Large intestine (tissue), 3 donors: ENCODE data around the gene CLEC3B. TPM values are rescaled to one million over a fixed set of nuclear protein-coding genes. Genes with fewer than 3 reads are reported as not detected.

Experiments
- DNase-seq, 2 donors: peaks; one replicate each; pipeline versions ENCODE4 v3.0.0 to v3.0.0-alpha.2; 2013
- H3K27ac ChIP-seq: one replicate; pipeline ENCODE4 v1.5.1; 2013; ENCODE audit warnings: low read length
- H3K27me3 ChIP-seq: 2 replicates; pipeline ENCODE4 v1.6.1; 2013; ENCODE audit warnings: low read length; ENCODE audit not compliant: control insufficient read depth, insufficient read depth
- H3K36me3 ChIP-seq: 2 replicates; pipeline ENCODE4 v1.6.1; 2013; ENCODE audit warnings: low read length; ENCODE audit not compliant: control insufficient read depth, insufficient read depth
- H3K4me1 ChIP-seq: one replicate; pipeline ENCODE4 v1.6.1; 2013; ENCODE audit warnings: low read length; ENCODE audit not compliant: control insufficient read depth, insufficient read depth
- H3K4me3 ChIP-seq: one replicate; pipeline ENCODE4 v1.5.1; 2013; ENCODE audit warnings: low read length
- H3K9me3 ChIP-seq: one replicate; pipeline ENCODE4 v1.6.1; 2013; ENCODE audit warnings: mild to moderate bottlenecking, low read depth, low read length, moderate library complexity; ENCODE audit not compliant: control insufficient read depth
- WGBS: methylation state at CpG from one replicate; pipeline ENCODE4 v1.1.5; 2013; ENCODE audit warnings: low lambda C conversion rate; ENCODE audit not compliant: insufficient coverage; 5-methylcytosine and 5-hydroxymethylcytosine counted together
- polyA plus RNA-seq: library from polyadenylated mRNA; unstranded; fragments of 120-200 nt; gene quantifications from one replicate; pipeline ENCODE4 v1.2.1, GENCODE V29; 2013

Gene CLEC3B
- polyA plus RNA-seq, 1 donor, result 35.7 TPM

DNA sequence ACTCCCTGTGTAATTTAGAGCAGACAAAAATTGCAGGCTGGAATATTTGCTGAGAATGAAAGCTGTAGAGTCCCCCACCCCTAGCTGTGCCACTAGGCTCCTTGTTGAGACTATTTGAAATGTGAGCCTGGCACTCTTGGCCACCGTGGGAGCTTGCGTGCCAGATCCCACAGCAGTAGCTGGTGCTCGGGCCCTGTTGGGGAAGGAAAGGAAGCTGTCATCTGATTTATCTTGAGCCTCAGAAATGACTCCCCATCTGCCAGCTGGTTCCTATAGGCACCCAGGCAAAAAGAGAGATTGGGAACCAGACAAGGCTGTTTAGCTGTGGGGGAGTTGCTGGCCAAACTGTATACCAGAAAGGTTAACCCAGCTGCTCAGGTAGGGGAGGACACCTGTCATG lies 23.4 kb upstream of the CLEC3B start:
- Histone ChIP-seq H3K4me3 (no peak overlapping the region), H3K36me3 (peaks cover 67% of the 10 kb centered on the region), H3K27ac (no peak overlapping the region), H3K4me1 (peaks cover 1% of the 10 kb centered on the region), H3K27me3 (no peaks in the 10 kb centered on the region), H3K9me3 (no peaks in the 10 kb centered on the region)
- no peak for DNase-seq
- no CpG with 5 or more reads among the region's 3 CpGs for WGBS

DNA sequence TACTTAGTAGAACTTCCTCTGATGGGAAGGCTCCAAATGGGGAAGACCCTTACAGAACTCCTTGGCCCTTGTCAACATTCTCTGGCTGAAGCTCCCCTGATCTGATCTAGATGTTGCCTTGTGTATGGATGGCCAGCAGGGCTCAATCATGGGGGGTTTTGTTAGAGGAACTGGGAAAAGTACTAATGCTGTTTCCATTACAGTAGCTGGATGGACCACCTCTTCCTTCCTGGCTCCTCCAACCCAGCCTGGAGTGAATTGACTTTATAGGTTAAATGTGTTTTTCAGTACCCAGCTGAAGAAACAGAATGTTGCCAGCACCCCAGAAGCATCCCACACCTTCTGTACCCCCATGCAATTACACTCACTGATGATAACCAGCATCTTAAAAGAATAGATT lies 22.7 kb upstream of the CLEC3B start:
- H3K27ac ChIP-seq, result no peak overlapping the region
- H3K36me3 ChIP-seq, result peaks cover 69% of the 10 kb centered on the region
- DNase-seq, result no peak

DNA sequence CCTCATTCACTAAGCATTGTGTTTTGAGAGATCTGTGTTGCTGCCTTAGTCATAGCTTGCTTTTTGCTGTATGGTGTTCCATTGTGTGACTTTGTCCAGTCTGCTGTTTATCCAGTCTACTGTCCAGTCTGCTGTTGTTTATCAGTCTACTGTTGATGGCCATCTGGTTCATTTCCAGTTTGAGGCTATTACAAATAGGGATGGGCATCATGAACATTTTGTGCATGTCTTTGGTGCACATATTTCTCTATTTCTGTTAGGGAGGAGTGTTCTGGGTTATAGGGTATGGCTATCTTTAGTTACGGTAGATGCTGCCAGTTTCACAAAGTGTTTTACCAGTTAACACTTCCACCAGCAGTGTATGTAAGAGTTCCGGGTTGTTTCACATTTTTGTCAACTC lies 22.2 kb upstream of the CLEC3B start:
- 100% methylated on average over 1 of the region's 2 CpGs for WGBS
- no peak for DNase-seq
- peaks cover 67% of the 10 kb centered on the region for H3K36me3 ChIP-seq
- no peaks in the 10 kb centered on the region for H3K9me3 ChIP-seq
- H3K27ac ChIP-seq, result no peak overlapping the region
- H3K4me3 ChIP-seq, result no peak overlapping the region
- no peaks in the 10 kb centered on the region for H3K27me3 ChIP-seq
- H3K4me1 ChIP-seq, result no peaks in the 10 kb centered on the region

More for the DNA sequence above, 22.7 kb upstream of the CLEC3B start:
- no peaks in the 10 kb centered on the region for H3K9me3 ChIP-seq
- no peaks in the 10 kb centered on the region for H3K4me1 ChIP-seq
- H3K27me3 ChIP-seq, result no peaks in the 10 kb centered on the region
- no peak overlapping the region for H3K4me3 ChIP-seq

DNA sequence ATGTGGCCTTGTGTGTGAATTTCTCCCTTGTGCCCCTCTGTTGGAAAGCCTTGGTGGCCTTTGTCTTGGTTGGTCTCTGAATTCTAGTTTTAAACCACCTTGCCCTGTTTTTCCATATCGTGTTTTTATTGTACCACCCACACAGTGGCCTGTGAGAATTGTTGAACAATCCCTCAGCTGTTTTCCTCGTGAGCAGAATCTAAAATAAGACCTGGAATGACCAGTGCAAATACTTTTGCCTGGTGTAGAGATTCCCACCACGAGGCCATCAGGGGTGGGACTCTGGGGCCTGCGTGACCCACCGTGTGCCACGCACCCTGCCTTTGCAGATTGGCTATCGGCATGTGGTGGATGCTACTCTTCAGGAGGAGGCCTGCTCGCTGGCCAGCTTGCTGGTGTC lies 19.0 kb upstream of the CLEC3B start:
- H3K36me3 ChIP-seq, result peaks cover 52% of the 10 kb centered on the region
- H3K4me1 ChIP-seq, result no peaks in the 10 kb centered on the region
- no peak overlapping the region for H3K4me3 ChIP-seq
- H3K9me3 ChIP-seq, result no peaks in the 10 kb centered on the region
- no peak overlapping the region for H3K27ac ChIP-seq
- DNase-seq, result no peak
- H3K27me3 ChIP-seq, result no peaks in the 10 kb centered on the region
- WGBS, result no CpG with 5 or more reads among the region's 8 CpGs

DNA sequence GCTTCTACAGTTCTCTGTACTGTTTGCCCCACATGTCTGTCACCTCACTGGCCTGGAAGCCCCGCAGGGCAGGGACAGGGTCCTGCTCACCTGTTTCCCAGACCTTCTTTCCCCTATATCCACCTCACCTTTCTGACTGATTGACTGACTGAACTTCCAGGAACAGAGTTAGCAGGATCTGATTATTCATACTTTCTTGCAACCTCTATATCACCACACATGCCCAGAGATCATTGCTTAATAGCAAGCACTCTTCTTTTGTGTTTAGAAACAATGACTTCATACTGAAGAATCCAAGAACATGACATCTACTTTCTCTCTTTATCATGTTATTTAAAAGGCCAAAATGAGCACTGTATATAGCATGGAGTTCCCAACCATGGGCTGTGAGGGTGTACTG lies 18.0 kb upstream of the CLEC3B start:
- no CpG with 5 or more reads among the region's 1 CpG for WGBS
- DNase-seq, result no peak
- Histone ChIP-seq H3K27ac (no peak overlapping the region), H3K4me3 (no peak overlapping the region), H3K9me3 (no peaks in the 10 kb centered on the region), H3K36me3 (peaks cover 51% of the 10 kb centered on the region), H3K27me3 (no peaks in the 10 kb centered on the region), H3K4me1 (no peaks in the 10 kb centered on the region)

DNA sequence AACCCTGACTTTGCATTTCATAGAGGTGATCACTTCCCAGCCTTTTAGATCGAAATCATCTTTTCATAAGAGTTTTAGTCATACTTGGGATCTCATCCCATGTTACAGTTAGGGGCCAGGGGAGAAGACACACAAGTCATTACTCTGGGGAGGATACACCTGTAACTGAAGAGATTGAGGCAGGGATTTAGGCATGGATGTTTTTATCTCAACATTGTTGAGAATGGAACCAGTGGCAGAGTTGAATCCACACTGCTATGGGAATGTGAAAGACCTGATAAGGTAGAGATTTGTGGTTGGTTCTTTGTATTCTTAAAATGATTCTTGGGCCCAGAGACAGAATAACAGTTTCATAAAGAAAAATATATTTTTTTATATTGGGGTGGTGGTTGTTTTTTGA lies 16.2 kb upstream of the CLEC3B start:
- H3K27me3 ChIP-seq, result no peaks in the 10 kb centered on the region
- no peaks in the 10 kb centered on the region for H3K9me3 ChIP-seq
- H3K4me1 ChIP-seq, result no peaks in the 10 kb centered on the region
- H3K36me3 ChIP-seq, result peaks cover 53% of the 10 kb centered on the region
- no peak for DNase-seq
- WGBS, result no CpG with 5 or more reads among the region's 1 CpG
- no peak overlapping the region for H3K4me3 ChIP-seq
- H3K27ac ChIP-seq, result no peak overlapping the region

DNA sequence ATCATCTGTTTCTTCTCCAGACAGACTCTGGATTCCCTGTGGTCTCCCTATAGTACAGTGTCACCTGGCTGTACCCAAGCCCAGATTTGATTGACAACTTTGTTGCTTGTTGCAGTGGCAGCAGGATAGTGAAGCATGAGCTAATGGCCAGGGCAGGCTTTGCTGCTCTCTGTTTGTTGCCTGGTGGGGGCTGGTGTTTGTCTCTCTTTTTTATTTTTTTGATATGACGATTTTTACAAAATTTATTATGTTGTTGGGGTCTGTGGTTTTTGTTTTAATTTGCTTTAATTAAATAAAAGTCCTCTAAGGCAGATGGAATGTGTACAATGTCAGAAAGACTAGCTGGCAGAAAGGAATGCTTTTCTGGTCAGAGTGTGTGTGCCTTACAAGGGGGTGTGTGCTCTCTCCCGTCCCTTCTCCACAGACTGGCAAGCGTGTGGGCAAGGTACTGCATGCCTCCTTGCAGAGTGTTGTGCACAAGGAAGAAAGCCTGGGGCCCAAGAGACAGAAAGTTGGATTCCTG lies 15.2 kb upstream of the CLEC3B start:
- DNase-seq, result no peak
- H3K4me3 ChIP-seq, result no peak overlapping the region
- H3K4me1 ChIP-seq, result no peaks in the 10 kb centered on the region
- peaks cover 43% of the 10 kb centered on the region for H3K36me3 ChIP-seq
- no peak overlapping the region for H3K27ac ChIP-seq
- no peaks in the 10 kb centered on the region for H3K9me3 ChIP-seq
- H3K27me3 ChIP-seq, result no peaks in the 10 kb centered on the region
- 83% methylated on average over 1 of the region's 3 CpGs for WGBS

DNA sequence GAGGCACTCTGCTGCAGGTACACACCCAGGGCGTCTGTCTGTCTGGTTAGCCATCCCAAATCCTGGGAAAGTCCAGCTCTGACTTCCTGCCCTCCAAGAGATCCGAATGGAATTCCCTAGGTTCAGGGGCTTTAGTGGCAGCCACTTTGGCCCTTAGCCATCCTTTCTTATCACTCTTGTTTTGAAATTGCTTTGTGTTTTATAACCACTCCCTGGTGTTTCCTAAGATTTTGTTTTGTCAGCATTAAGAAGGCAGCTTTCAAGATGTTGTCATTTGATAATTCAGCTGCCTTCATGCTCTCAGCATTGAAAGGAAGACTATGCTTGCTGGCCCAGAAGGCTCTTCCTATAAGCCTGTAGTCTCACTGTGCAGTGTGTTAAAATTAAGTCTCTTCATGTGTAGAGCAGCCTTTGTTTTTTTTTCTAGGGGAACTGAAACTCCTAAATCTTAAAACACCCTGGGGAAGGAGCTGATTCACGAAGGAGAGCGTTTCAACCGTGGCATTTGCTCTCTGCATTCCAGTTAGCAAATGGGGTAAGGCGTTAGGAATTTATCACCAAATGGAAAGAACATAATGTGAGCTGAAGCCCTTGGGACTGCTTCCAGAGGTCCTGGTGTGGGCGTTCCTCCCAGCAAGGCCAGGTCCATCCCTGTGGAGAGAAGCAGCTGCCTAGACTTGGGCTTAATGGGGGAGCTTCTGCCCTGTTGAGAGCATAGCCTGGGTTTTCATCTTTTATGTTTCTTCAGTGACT lies 14.2 kb upstream of the CLEC3B start:
- no peak overlapping the region for H3K27ac ChIP-seq
- H3K9me3 ChIP-seq, result no peaks in the 10 kb centered on the region
- no peak for DNase-seq
- H3K4me1 ChIP-seq, result no peaks in the 10 kb centered on the region
- H3K4me3 ChIP-seq, result no peak overlapping the region
- 80% methylated on average over 1 of the region's 7 CpGs for WGBS
- H3K36me3 ChIP-seq, result peaks cover 43% of the 10 kb centered on the region
- no peaks in the 10 kb centered on the region for H3K27me3 ChIP-seq

DNA sequence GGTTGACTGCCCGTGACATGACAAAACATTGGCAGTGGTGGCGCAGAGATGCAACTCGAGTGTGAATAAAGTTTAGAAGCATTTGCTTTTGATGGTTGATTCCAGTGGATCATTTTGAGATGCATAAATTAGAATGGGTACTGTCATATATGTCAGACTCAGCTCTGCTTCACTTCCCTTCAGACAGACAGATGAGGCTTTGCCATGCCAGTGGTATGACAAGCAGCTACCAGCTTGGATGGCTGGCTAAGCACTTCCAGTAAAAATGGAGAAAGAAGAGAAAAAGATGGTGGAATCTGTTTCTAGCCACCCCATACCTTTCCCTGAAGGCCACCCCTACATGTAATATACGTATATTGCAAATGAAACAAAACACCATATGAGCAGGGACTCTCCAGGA lies 13.5 kb upstream of the CLEC3B start:
- Histone ChIP-seq H3K9me3 (no peaks in the 10 kb centered on the region), H3K27me3 (no peaks in the 10 kb centered on the region), H3K36me3 (peaks cover 39% of the 10 kb centered on the region), H3K27ac (no peak overlapping the region), H3K4me1 (no peaks in the 10 kb centered on the region), H3K4me3 (no peak overlapping the region)
- DNase-seq, result no peak
- no CpG with 5 or more reads among the region's 4 CpGs for WGBS

DNA sequence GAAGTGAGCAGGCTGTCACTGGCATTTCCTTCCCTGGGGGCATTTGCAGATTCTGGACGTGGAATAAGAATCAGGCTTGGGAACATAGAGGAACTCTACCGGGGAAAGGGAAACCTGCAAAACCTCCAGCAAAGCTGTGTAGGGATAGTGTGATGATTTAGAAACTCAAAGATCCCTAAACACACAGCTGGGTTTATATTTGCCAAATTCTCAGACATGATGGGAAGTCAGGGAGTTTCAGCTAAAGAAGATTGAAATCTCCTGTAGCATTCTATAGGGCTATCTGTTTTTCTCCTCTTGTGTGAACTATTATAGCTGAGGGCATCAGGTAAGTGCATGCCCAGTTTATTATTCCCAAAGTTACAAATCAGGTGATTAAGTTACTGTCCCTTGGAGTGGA lies 9.2 kb upstream of the CLEC3B start:
- no peak for DNase-seq
- Histone ChIP-seq H3K36me3 (peaks cover 19% of the 10 kb centered on the region), H3K27ac (no peak overlapping the region), H3K4me1 (peaks cover 3% of the 10 kb centered on the region), H3K4me3 (no peak overlapping the region), H3K9me3 (no peaks in the 10 kb centered on the region), H3K27me3 (no peaks in the 10 kb centered on the region)
- WGBS, result no CpG with 5 or more reads among the region's 2 CpGs

DNA sequence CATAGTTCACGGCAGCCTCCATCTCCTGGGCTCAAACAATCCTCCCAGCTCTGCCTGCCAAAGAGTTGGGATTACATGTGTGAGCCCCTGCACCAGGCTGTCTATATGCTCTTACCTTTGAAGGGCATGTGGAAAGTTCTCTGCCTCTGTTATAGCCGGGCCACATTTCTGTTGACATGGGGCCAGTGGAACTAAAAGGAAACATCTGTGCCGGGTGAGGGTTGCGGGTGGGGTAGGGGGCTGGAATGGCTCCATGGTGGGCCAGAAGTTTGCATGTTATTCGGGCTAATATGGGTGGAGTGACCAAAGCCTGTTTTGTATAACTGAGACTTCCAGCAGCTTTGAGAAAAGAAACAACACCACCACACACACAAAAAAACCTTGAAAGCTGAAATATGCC lies 8.3 kb upstream of the CLEC3B start:
- H3K27me3 ChIP-seq, result no peaks in the 10 kb centered on the region
- H3K9me3 ChIP-seq, result no peaks in the 10 kb centered on the region
- WGBS, result no CpG with 5 or more reads among the region's 5 CpGs
- peaks cover 3% of the 10 kb centered on the region for H3K4me1 ChIP-seq
- peaks cover 12% of the 10 kb centered on the region for H3K36me3 ChIP-seq
- no peak overlapping the region for H3K27ac ChIP-seq
- DNase-seq, result no peak
- H3K4me3 ChIP-seq, result no peak overlapping the region
